Stimulated activated memory B cell treated with anti-CD40 and anti-IgM and Interleukin-4, amounts not matched to agents 10 μg/mL and 1 μg/mL and 100 μg/mL, for 72 hours (primary cell): ENCODE data around the gene GIPR.

ENCODE experiments used
- ATAC-seq: fragments of 150-1000 bp; cut with Tn5 transposase; 2 replicates; pipeline ENCODE4 v1.10.0; 2021
- H3K27ac Mint-ChIP-seq: one replicate; pipeline ENCODE4 v1.8.0; 2022; ENCODE audit warnings: mild to moderate bottlenecking, mixed read lengths
- H3K27me3 Mint-ChIP-seq: one replicate; pipeline ENCODE4 v1.8.0; 2022; ENCODE audit warnings: mixed read lengths
- H3K36me3 Mint-ChIP-seq: one replicate; pipeline ENCODE4 v1.8.0; 2022; ENCODE audit warnings: mixed read lengths
- H3K4me1 Mint-ChIP-seq: one replicate; pipeline ENCODE4 v1.8.0; 2022; ENCODE audit warnings: mixed read lengths
- H3K4me3 Mint-ChIP-seq: one replicate; pipeline ENCODE4 v1.8.0; 2022; ENCODE audit warnings: mild to moderate bottlenecking, moderate library complexity, mixed read lengths
- H3K9me3 Mint-ChIP-seq: one replicate; pipeline ENCODE4 v1.8.0; 2022; ENCODE audit warnings: mixed read lengths

Gene GIPR

DNA sequence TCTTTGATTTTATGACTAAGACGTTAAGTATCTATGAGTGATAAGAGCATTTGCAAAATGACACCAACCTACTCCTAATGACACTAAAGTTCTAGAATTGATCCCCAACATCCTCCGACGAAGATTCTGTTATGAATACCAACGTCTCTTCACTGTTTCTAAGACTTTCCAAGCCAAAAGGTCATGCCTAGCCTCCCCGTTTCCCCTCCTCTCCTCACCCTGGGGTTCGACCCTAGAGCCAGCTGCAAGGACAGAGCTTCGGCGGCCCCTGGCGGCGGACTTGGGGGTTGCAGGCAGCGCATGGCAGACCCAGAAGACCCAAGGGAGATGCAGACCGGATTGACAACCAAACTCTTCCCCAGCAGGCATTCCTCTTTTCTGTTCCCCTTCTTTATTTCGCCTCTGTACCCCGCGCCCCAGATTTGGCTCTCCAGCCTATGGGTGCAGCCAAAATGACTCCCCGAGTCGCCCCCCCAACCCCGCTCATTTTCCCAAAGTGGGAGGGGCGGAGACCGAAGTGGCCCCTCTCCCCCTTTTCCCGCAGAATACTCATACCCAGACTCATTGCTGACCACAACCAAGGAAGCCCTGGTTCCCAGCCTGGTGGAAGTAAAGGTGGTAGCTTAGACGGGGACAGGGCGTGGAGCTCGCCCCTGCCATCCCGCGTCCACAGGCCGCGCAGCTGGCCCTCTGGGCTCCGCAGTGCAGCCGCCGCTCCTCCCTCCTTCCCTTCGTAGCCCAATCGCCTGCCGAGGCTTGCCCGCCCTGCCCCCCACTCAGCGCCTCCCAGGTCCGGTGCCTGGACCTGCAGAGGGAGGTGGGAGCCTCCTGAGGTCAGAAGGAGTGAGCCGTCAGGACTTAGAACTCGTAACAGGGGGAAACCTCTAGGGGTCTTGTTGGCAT, 24.7 kb upstream of the GIPR start:
- ATAC-seq = peak; percentile 58
- H3K4me1 Mint-ChIP-seq = peaks cover 61% of the 10 kb centered on the region
- peaks cover 3% of the 10 kb centered on the region for H3K9me3 Mint-ChIP-seq
- H3K27me3 Mint-ChIP-seq = no peaks in the 10 kb centered on the region
- H3K4me3 Mint-ChIP-seq = peak overlapping the region; percentile 64
- peaks cover 14% of the 10 kb centered on the region for H3K36me3 Mint-ChIP-seq
- H3K27ac Mint-ChIP-seq = peak overlapping the region; percentile 86

DNA sequence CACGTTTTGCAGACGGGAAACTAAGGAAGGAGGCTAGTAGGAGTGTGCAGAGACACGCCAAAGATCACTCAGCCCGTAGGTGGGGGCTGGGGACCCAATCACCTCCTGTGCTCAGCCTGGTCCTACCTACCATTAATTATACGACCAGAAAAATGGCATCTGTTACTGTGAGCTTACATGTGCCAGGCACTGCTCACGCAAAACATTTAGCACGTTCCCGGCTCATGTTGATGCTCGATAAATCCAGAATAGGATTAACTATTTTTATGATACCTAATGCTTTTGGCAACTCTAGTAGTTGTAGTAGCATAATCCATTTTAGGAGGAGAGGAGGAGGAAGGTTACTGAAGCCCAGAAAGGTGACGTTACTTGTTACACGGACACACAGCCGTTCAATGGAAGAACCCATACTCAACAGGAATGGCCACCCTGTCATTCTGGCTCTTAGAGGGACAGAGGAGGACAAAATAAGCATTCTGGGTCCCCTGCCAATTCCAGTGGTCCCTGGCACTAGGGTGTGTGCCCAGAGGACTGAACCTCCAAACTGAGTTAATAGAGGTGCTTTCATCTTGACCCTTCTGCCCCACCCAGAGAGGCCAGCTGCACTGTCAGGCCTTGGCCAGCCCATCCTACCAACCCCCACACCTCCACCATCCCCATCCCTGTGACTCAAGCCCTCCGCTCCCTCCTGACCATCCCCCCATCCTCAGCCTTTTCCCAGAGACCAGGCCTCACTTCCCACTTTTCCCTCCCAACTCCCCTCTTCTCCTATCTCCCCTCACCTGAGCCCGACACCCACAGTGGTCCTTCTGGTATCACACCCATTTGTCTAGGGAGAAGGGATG, 23.9 kb upstream of the GIPR start:
- Mint-ChIP-seq H3K4me3 (no peak overlapping the region), H3K27ac (peak overlapping the region; percentile 18), H3K9me3 (peaks cover 3% of the 10 kb centered on the region), H3K36me3 (peaks cover 8% of the 10 kb centered on the region), H3K4me1 (peaks cover 52% of the 10 kb centered on the region), H3K27me3 (no peaks in the 10 kb centered on the region)
- ATAC-seq = no peak

DNA sequence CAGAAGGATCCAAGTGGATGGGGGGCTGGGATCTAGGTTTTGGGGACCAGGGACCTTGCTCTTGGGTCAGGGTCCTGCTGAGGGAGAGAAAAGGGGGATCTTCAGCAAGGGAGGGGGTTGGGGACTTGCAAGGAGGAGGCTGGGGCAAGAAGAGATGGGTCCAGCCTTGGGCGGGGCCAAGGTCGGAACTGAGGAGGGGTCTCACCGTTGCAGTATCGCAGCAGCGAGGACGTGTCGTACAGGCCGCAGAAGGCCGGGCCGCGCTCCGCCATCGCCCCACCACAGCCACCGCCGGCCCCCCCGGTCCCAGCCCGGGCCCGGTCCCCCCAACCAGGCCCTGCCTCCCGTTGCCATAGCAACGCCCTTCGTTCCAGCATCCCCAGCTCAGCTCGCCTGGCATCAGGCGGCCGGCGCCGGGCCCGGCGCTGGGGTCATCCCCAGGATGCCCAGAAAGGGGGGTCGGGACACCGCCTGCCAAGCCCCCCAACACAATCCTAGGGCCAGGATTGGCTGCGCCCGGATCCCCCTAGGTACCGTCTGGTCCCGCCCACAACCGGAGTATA, 22.9 kb upstream of the GIPR start:
- Mint-ChIP-seq H3K36me3 (peaks cover 8% of the 10 kb centered on the region), H3K27ac (peak overlapping the region; percentile 18), H3K27me3 (peaks cover under 1% of the 10 kb centered on the region), H3K4me3 (peak overlapping the region; percentile 72), H3K4me1 (peaks cover 51% of the 10 kb centered on the region), H3K9me3 (peaks cover 3% of the 10 kb centered on the region)
- no peak for ATAC-seq

DNA sequence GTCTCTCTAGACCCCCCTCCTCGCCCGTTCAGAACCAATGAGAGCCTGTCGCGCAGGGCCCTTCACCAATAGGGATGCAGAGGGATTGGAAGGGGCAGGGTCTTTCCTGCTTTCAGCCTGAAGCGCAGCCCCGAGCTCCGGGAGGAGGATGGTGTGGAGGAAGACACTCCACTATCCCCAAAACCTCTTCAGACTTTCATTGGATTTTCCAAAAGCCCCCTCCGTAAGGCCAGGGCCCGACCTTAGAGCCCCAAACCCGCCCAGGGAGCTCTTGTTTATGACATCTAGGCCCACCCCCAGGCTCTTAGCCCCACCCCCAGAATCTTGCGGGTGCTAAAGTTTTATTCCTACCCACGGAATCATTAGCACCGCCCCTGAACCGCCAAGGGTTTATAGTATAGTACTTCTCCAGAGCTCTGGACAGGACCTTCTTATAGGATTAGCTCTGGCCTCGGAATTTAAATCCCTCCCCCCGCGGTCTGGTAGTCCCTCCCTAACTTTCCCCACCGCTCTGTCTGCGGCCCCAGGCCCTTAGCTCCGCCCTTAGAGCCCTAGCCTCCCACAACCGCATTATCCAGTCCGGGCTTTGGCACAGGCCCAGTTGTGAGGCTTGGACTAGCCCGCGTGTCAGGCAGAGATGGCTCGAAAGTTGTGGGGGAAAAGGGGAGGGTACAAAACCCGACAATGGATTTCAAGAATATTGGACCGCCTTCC, 22.2 kb upstream of the GIPR start:
- ATAC-seq = peak; percentile 59
- Mint-ChIP-seq H3K4me3 (peak overlapping the region; percentile 72), H3K36me3 (peaks cover 6% of the 10 kb centered on the region), H3K27me3 (peaks cover 7% of the 10 kb centered on the region), H3K4me1 (peaks cover 48% of the 10 kb centered on the region), H3K27ac (peak overlapping the region; percentile 18), H3K9me3 (peaks cover 3% of the 10 kb centered on the region)

DNA sequence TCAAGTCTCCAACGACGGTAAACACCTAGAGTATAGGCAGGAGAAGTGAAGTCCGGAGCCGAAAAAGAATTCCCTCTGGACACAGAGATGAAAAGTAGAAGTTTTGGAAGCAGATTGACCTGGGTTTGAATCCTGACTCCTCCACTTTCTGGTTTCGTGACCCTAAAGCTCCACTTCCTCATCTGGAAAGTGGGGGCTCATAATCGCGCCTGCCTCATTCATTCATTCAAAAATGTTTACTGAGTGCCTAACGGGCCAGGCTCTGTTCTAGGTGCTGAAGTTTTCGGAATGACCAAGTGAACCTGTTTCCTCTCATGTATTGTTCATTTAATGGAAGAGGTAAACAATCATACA, 21.7 kb upstream of the GIPR start:
- H3K27me3 Mint-ChIP-seq = peaks cover 12% of the 10 kb centered on the region
- peaks cover under 1% of the 10 kb centered on the region for H3K9me3 Mint-ChIP-seq
- no peak for ATAC-seq
- no peak overlapping the region for H3K27ac Mint-ChIP-seq
- H3K4me1 Mint-ChIP-seq = peaks cover 43% of the 10 kb centered on the region
- H3K36me3 Mint-ChIP-seq = peaks cover under 1% of the 10 kb centered on the region
- peak overlapping the region; percentile 72 for H3K4me3 Mint-ChIP-seq

DNA sequence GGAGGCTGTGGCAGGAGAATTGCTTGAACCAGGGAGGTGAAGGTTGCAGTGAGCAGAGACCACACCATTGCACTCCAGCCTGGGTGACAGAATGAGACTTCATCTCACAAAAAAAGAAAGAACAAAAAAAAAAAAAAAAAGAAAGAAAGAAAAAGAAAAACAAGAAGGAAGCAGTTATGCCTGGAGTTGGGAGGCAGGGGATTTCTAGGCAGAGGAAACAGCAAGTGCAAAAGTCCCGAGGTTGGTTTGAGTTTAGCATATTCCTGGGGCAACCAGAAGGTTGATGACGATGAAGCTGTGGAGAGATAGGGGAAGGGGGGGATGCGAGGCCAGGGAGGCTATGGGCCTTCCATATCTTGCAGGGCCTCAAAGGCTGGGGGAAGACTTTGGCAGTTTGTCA, 17.3 kb upstream of the GIPR start:
- H3K4me3 Mint-ChIP-seq = no peak overlapping the region
- peaks cover 14% of the 10 kb centered on the region for H3K27me3 Mint-ChIP-seq
- no peaks in the 10 kb centered on the region for H3K36me3 Mint-ChIP-seq
- no peak for ATAC-seq
- peaks cover 8% of the 10 kb centered on the region for H3K4me1 Mint-ChIP-seq
- H3K9me3 Mint-ChIP-seq = no peaks in the 10 kb centered on the region
- H3K27ac Mint-ChIP-seq = no peak overlapping the region

DNA sequence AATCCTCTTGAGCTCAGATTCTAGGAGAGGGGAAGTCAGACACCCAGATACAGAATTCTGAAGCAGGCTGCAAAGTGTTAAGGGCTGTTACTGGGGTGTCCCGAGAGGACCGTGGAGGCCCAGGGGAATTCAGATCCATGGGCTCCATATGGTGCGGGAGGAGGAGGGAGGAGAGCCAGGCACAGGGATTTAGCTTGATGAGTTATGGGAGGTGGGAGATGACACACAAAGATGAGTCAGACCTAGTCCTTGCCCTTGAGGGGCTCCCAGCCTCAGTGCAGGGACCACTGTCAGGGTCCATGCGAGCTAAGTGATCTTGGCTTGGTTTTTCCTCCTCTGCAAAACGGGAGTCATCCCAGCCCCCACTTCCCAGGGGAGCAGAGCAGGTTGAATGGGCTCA, 14.4 kb upstream of the GIPR start:
- H3K27me3 Mint-ChIP-seq = peaks cover 18% of the 10 kb centered on the region
- no peak overlapping the region for H3K27ac Mint-ChIP-seq
- H3K36me3 Mint-ChIP-seq = no peaks in the 10 kb centered on the region
- no peaks in the 10 kb centered on the region for H3K9me3 Mint-ChIP-seq
- ATAC-seq = no peak
- H3K4me3 Mint-ChIP-seq = no peak overlapping the region
- H3K4me1 Mint-ChIP-seq = no peaks in the 10 kb centered on the region

DNA sequence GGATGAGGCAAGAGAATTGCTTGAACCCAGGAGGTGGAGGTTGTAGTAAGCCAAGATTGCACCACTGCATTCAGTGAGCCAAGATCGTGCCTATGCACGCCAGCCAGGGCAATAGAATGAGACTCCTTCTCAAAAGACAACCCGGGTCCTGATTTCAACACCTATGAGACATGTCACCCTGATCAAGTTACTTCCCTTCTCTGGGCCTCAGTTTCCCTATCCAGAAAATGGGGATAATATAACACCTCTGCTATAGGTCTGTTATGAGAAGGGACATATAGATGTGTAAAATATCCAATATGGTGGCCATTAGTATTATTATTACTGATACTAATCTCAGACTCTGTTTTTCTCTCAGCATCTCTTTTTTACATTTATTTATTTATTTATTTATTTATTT, 12.9 kb upstream of the GIPR start:
- no peaks in the 10 kb centered on the region for H3K4me1 Mint-ChIP-seq
- ATAC-seq = no peak
- H3K27me3 Mint-ChIP-seq = peaks cover 32% of the 10 kb centered on the region
- H3K27ac Mint-ChIP-seq = no peak overlapping the region
- H3K4me3 Mint-ChIP-seq = no peak overlapping the region
- no peaks in the 10 kb centered on the region for H3K36me3 Mint-ChIP-seq
- no peaks in the 10 kb centered on the region for H3K9me3 Mint-ChIP-seq

DNA sequence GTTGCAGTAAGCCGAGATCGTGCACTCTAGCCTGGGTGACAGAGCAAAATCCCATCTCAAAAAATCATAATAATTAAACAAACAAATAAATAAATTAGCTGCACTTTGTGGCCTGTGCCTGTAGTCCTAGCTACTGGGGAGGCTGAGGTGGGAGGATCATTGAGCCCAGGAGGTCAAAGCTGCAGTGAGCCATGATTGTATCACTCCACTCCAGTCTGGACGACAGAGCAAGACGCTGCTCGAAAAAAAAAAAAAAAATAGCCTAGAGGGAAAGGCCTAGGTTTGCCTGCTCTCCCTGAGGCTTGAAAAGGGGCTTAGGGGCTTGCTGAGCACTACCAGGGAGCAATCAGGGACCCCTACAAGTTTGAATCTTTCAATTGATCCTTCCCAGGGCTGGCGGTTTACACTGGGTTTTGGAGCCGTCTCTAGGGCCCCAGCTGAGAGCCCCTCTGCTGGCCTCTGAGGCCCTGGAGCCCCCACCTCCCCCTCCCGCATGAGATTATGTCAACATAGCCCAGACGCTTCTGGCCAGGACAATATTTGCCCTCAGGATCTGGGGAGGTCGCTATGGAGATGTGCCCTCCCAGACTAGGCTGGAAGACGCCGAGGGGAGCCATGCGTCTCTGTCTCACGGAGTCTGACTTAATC, 10.4 kb upstream of the GIPR start:
- Mint-ChIP-seq H3K27me3 (peaks cover 35% of the 10 kb centered on the region), H3K36me3 (no peaks in the 10 kb centered on the region), H3K4me3 (no peak overlapping the region), H3K4me1 (no peaks in the 10 kb centered on the region), H3K27ac (no peak overlapping the region), H3K9me3 (no peaks in the 10 kb centered on the region)
- no peak for ATAC-seq

DNA sequence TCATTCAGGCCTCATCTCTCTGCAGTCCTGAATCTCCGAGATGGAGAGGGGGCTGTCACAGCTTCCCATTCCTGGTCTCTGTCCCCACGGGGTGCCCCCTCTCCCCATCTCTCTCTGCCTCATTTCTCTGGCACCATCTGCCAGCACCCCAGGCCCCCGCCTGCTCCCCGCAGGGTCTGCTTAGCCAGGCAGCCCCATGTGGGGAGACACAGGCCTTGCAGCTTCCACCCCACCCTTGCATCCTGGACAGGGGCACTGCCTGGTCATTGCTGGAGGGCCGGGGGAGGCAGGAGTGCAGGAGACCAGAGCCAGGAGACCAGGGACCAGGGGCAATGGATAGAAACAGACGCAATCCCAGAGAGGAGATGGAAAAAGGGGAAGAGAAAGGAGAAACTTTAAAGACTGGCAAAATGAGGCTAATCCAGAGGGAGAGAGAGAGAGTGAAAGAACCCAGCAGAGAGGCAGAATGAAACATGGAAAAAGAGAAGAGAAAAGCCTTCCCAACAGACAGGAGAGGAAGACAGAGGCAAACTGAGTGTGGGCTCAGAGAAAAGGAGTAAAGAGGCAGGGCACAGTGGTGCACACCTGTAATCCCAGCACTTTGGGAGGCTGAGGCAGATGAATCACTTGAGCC, 8.8 kb upstream of the GIPR start:
- peak; percentile 36 for ATAC-seq
- H3K27me3 Mint-ChIP-seq = peaks cover 41% of the 10 kb centered on the region
- no peaks in the 10 kb centered on the region for H3K4me1 Mint-ChIP-seq
- no peak overlapping the region for H3K27ac Mint-ChIP-seq
- H3K9me3 Mint-ChIP-seq = no peaks in the 10 kb centered on the region
- H3K36me3 Mint-ChIP-seq = no peaks in the 10 kb centered on the region
- no peak overlapping the region for H3K4me3 Mint-ChIP-seq

DNA sequence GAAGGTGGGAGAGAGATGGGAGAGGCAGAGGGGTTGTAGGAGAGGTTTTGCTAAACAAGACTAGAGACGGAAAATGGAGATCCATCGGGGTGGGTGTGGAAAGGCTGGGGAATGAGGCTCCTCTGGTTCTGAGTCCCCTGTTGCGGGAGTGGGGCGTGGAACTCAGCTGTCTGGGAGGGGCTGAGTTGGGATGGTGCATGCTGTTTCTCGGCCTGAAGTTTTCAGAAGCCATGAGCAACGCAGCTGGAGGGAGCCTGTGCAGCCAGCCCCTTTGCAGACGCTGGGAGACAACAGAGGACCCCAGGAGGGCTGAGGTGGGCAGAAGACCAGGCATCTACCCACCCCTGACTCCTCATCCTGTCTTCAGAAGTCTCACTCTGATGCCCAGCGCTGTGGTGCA, 7.4 kb upstream of the GIPR start:
- no peaks in the 10 kb centered on the region for H3K4me1 Mint-ChIP-seq
- H3K4me3 Mint-ChIP-seq = no peak overlapping the region
- H3K9me3 Mint-ChIP-seq = no peaks in the 10 kb centered on the region
- H3K36me3 Mint-ChIP-seq = no peaks in the 10 kb centered on the region
- no peak for ATAC-seq
- H3K27ac Mint-ChIP-seq = no peak overlapping the region
- peaks cover 52% of the 10 kb centered on the region for H3K27me3 Mint-ChIP-seq

DNA sequence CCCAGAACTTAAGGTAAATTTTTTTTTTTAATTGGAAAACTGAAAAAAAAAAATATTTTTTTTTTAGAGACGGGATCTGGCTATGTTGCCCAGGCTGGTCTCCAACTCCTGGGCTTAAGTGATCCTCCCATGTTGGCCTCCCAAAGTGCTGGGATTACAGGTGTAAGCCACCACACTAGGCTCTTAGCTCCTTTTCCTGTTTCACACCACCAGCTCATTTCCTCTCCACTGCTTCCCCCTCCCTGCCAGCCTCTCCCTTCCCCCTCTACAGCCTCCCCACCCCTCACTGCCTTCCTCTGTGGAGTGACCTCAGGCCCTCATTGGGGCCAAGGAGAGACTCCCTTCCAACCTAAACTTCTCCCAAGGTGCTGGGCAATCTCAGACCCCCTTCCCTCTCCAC, 4.2 kb upstream of the GIPR start:
- no peak for ATAC-seq
- Mint-ChIP-seq H3K9me3 (no peaks in the 10 kb centered on the region), H3K36me3 (no peaks in the 10 kb centered on the region), H3K4me3 (no peak overlapping the region), H3K4me1 (peaks cover 13% of the 10 kb centered on the region), H3K27me3 (peaks cover 66% of the 10 kb centered on the region), H3K27ac (no peak overlapping the region)

DNA sequence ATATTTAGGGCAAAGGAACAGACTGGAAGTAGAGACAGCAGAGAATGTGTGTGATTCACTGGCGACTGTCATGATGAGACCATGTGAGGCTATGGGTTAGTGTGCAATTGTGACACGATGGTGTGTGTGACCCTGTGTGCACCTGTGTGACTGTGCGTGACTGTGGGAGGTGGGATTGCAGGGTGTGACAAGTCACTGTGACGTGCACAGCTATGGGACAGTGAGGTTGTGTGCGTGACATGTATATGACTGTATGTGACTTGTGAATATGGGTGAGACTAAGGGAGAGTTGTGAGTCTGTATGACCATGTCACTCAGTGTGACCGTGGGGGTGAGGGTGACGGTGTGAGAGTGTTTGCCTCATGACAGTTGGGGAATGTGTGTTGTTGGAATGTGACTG, 3.4 kb upstream of the GIPR start:
- peaks cover 66% of the 10 kb centered on the region for H3K27me3 Mint-ChIP-seq
- no peak overlapping the region for H3K4me3 Mint-ChIP-seq

DNA sequence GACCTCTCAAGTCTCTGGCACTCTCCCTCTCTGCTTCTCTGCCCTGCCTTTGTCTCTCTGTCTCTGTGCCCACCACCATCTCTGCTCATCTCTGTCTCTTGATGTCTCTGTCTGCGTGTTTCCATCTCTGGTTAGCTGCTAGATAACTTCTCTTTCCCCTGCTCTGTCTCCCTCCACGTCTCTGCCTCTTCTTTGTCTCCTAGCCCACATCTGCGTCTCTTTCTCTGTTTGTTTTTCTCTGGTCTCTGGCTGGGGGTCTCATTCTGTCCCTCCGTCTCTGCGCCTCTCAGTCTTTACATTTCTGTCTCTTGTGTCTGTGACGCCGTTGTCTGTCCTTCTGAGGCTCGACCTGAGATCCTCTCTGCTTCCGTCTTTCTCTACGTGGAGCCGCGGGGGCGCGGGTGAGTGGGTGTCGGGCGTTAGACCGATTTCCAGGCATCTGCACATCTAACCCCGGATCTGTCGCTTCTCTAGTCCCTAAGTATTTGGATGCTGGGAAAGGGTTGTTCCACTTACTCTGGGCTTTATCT, 386 bp downstream of the GIPR start:
- peak overlapping the region; percentile 75 for H3K4me3 Mint-ChIP-seq
- H3K27ac Mint-ChIP-seq = peak overlapping the region; percentile 56
- peaks cover 66% of the 10 kb centered on the region for H3K27me3 Mint-ChIP-seq
- H3K36me3 Mint-ChIP-seq = no peaks in the 10 kb centered on the region
- peak; percentile 21 for ATAC-seq
- no peaks in the 10 kb centered on the region for H3K9me3 Mint-ChIP-seq
- peaks cover 34% of the 10 kb centered on the region for H3K4me1 Mint-ChIP-seq

More for the DNA sequence above, 3.4 kb upstream of the GIPR start:
- no peak for ATAC-seq
- H3K27ac Mint-ChIP-seq = no peak overlapping the region
- no peaks in the 10 kb centered on the region for H3K36me3 Mint-ChIP-seq
- no peaks in the 10 kb centered on the region for H3K9me3 Mint-ChIP-seq
- H3K4me1 Mint-ChIP-seq = peaks cover 21% of the 10 kb centered on the region
